Measurements from ENCODE around the gene CORO7.
"Not testable (repeated sequence)": the region's sequence is repeated elsewhere in the genome, so short reads cannot be mapped to it uniquely, and the experiment has no call there.

The CORO7 gene

GRCh38 chr16:4334724-4335495 lies 81.5 kb downstream of the CORO7 start:
- DNase-seq = no peak

GRCh38 chr16:4333714-4334113 lies 82.7 kb downstream of the CORO7 start:
- DNase-seq = not testable (repeated sequence)

GRCh38 chr16:4333308-4333638 lies 83.1 kb downstream of the CORO7 start:
- DNase-seq = no peak

GRCh38 chr16:4332623-4333307 lies 83.6 kb downstream of the CORO7 start:
- no peak for DNase-seq

GRCh38 chr16:4332083-4332482 lies 84.3 kb downstream of the CORO7 start:
- no peak for DNase-seq

GRCh38 chr16:4330277-4330874 lies 86.0 kb downstream of the CORO7 start:
- peak; percentile 81 for DNase-seq

GRCh38 chr16:4328782-4329775 lies 87.3 kb downstream of the CORO7 start:
- no peak for DNase-seq

- peak; percentile 86 for DNase-seq
Measured at GRCh38 chr16:4328046-4328781, 88.2 kb downstream of the CORO7 start.

- no peak for DNase-seq
Measured at GRCh38 chr16:4327386-4328045, 88.9 kb downstream of the CORO7 start.

GRCh38 chr16:4325253-4325758 lies 91.1 kb downstream of the CORO7 start:
- no peak for DNase-seq

- DNase-seq = no peak
Measured at GRCh38 chr16:4324492-4325252, 91.7 kb downstream of the CORO7 start.

- DNase-seq = no peak
Measured at GRCh38 chr16:4323845-4324488, 92.4 kb downstream of the CORO7 start.

- DNase-seq = no peak
Measured at GRCh38 chr16:4323071-4323844, 93.1 kb downstream of the CORO7 start.

- no peak for DNase-seq
Measured at GRCh38 chr16:4322121-4323052, 94.0 kb downstream of the CORO7 start.

GRCh38 chr16:4321286-4322120 lies 94.9 kb downstream of the CORO7 start:
- no peak for DNase-seq

GRCh38 chr16:4320571-4321137 lies 95.7 kb downstream of the CORO7 start:
- no peak for DNase-seq

Measured in hematopoietic multipotent progenitor cell treated with erythropoietin and hydrocortisone succinate and interleukin-3 and kit ligand, for 6 days (in vitro differentiated cells).